Colon (tissue), 2 donors: ENCODE measurements around the gene PCDH9.
"Not testable (repeated sequence)": the region's sequence is repeated elsewhere in the genome, so short reads cannot be mapped to it uniquely, and the experiment has no call there.

Experiments used
- FAIRE-seq: peaks from 2 replicates; lab custom pipeline; 2012; peaks lifted over from hg19 to GRCh38; lab: Jason Lieb, UNC
- donor health status: control.
- donor health status: control.

The PCDH9 gene

DNA sequence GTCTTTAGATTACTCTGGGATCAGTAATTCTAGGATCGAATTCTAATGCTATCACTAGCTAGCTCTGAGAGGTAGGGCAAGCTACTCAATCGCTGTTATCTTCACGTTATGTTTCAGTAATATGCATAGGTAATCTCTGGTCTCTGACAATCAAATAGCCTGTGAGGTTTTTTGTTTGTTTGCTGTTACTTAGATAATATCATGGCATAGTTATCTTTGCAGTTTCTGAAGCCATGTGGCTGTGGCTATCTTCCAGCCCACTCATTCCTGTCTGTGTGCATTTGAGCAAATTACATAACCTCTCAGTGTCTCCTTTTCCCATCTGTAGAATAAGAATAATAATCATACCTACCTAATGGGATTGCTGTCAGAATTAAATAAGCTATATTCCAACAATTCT lies 330.2 kb downstream of the PCDH9 start:
- FAIRE-seq: no peak

DNA sequence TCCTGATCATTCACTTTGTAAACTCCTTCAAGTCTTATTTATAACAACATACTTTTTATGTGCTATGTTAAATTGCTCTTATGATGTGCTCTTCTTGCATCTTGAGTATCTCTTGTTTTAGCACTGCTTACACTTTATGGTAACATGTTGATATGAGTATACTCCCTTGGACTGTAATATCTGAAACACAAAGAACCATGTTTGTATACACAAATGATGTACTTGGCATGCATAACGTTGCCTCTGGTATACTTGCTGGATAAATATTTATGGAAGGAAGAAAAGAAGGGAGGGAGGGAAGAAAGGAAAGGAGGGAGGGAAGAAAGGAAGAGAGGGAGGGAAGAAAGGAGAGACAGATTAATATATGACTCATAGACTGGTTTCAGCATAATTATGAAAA lies 333.2 kb downstream of the PCDH9 start:
- no peak for FAIRE-seq

GRCh38 chr13:66895780-66896179 lies 334.4 kb downstream of the PCDH9 start:
- no peak for FAIRE-seq

DNA sequence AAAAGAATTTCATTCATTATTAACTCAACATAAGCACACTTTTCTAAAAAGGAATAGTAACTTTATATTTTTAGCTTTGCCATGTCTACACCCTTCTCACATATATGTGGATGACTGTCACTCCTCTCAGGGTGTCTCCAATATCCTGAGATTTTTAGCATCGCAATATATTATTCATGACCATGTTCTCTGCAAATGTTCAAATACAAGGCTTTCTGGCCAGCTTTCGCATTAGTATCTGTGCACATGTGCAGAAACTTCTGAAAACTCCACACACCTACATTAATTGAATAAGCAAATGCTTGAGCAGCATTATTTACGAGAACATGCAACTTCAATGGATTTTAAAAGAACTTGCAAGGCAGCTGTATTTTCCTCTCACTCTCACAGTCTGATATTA lies 334.8 kb downstream of the PCDH9 start:
- FAIRE-seq: no peak

DNA sequence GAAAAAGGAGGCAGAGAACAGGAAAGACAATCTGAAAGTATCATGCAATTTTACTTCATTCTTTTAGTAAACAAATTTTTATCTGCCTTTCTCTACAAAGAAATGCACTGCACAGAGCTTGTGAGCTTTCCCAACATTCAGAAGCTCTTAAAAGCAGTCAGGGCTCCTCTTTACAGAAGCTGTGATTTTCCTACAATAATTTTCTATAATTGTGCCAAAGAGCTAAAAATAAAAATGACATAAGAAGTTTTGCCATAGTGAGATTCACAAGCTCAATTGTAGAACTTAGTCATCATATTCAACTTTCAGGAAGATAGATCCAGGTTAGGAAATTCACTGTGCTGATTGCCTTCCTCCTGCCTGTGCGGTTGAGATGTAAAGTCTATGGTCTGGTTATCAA lies 341.4 kb downstream of the PCDH9 start:
- FAIRE-seq: no peak

- no peak for FAIRE-seq
These were observed 343.0 kb downstream of the PCDH9 start for GRCh38 chr13:66887088-66887487.

DNA sequence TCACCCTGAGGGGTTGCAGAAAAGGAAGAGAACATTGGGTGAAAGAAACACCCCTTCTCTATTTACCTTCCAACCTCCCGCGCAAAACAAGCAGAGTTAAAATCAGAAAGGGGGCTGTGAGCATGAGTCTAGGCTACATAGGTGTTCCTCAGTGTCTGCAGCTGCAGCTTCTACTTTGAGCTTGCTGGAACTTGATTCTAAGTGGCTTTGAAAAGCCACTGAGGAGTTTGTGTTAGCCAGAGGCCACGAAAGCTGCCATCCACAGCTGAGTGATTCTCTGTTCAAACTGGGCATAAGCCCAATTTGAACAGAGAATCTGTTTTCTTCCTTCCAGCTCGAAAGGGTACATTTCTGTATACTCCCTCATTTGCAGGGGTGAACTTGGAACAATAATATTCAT lies 343.9 kb downstream of the PCDH9 start:
- FAIRE-seq: no peak

DNA sequence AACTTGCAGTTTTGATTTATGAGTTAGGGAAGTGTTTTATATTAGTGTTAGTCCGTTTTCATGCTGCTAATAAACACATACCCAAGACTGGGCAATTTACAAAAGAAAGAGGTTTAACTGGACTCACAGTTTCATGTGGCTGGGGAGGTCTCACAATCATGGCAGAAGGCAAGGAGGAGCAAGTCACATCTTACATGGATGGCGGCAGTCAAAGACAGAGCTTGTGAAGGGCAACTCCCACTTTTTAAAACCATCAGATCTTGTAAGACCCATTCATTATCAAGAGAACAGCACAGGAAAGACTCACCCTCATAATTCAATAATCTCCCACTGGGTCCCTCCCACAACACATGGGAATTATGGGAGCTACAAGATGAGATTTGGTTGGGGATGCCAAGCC lies 349.0 kb downstream of the PCDH9 start:
- FAIRE-seq: not testable (repeated sequence)

DNA sequence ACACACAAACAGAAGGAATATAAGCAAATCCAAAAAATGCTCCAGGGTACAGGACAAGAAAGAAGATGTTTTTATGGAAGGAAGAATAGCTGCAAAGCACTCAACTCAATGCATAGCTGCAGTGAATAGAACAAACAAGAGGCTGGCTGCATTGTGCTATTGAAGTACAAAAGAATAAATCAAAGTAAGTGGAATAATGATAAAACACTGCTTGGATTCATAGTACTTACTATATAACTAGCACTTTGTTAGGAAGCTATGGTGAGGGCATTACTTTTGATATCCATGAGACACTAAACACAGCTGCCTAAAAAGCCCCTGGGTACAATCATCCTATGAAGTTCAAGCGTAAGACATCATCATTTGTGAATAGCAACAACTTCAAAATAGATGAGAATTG lies 350.1 kb downstream of the PCDH9 start:
- FAIRE-seq: no peak

- FAIRE-seq: no peak
These were observed 354.9 kb downstream of the PCDH9 start for GRCh38 chr13:66875264-66875663.

- FAIRE-seq: no peak
These were observed 365.5 kb downstream of the PCDH9 start for GRCh38 chr13:66864627-66865026.

DNA sequence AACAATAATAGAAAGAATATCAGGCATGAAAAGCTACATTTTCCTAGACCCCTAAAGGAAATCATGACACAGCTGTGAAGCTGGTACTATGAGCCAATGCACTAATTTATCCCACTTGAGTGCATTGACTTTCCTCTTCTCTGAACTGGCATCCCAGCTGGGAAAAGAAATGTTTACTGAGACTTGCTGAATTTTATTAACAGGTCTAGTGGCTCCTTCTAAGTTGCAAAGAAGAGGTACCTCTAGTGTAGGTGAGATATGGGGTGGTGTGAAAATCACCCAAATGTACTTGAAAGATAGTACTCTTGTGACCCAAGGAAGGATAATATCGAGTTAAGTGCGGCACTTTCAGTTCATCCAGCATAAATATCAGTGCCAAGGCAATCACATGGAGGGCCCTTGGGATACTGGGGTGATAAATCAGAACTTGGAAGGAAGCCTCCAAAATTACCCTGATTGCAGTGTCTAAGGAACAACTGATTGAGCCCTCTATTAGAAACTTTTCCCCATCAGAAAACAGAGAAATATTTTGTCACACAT lies 369.2 kb downstream of the PCDH9 start:
- FAIRE-seq: no peak

GRCh38 chr13:66859934-66860877 lies 369.9 kb downstream of the PCDH9 start:
- FAIRE-seq: no peak

- no peak for FAIRE-seq
These were observed 371.1 kb downstream of the PCDH9 start for GRCh38 chr13:66859078-66859477.

DNA sequence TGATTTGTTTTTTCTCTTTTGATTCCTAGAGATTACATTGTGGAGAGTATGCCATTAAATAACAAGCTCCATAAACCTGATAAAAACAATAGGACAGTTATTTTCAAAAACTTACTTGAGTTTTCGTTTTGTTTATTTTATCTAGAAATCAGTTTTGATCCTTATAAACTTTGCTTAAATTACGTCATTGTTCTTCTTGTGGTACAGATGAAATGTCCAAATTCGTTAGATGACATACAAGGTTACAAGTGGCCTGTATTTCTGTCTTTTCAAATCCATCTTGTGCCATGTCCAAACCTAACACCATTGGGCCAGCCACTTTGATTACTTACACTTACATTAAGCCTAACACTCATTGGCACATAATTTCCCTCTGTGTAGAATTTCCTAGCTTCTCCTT lies 372.0 kb downstream of the PCDH9 start:
- FAIRE-seq: no peak

- FAIRE-seq: no peak
These were observed 375.0 kb downstream of the PCDH9 start for GRCh38 chr13:66855131-66855530.

DNA sequence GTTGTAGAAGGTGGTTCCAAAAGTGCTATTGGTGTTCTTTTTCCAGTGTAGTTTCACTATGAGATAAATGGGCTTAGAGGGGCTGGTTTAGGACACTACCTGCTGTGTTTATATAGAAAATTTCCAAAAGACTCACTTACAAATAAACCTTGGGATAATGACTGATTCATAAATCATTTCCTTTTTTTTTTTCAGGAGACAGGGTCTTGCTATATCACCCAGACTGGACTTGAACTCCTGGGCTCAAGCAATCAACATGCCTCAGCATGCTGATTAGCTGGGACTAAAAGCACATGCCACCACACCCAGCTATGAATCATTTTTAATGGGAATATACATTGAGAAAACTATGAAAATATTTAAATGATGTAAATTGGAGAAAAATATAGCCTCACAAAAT lies 376.6 kb downstream of the PCDH9 start:
- FAIRE-seq: no peak

GRCh38 chr13:66849706-66850105 lies 380.4 kb downstream of the PCDH9 start:
- FAIRE-seq: no peak

DNA sequence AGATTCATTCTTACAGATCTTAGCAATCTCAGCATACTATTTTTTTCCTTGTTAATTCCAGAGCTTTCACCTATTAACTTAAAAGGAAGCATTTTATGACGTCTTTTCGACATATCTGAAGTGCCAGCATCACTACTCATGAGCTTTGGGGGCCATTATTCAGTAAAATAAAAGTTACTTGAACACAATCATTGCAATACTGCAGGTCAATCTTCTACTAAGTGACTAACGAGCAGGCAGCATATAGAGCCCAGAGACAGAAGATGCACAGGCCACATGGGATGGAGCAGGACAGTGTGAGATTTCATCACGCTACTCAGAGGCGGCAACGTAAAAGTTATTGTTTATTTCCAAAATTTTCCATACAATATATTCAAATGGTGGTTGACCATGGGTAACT lies 382.6 kb downstream of the PCDH9 start:
- FAIRE-seq: no peak

DNA sequence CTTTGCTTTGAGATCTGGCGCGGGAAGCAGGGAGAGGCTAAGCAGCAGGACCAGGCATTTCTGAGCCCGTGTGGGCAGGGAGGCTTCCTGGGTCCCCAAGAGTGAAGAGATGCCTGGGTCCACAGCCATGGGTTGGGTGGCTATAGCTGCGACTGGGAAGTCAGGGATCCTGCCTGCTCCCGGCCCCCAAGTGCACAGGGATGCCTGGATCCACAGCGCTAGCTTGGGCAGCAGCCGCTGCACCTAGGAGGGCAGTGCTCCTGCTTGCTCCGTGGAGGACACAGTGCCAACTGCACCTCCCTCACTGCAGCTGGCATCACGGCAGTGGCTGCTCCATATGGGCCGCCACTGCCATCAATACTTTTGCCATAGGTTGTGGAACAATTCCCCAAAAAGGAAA lies 384.7 kb downstream of the PCDH9 start:
- FAIRE-seq: no peak

- FAIRE-seq: no peak
These were observed 385.2 kb downstream of the PCDH9 start for GRCh38 chr13:66844933-66845332.

- no peak for FAIRE-seq
These were observed 387.4 kb downstream of the PCDH9 start for GRCh38 chr13:66842766-66843165.

DNA sequence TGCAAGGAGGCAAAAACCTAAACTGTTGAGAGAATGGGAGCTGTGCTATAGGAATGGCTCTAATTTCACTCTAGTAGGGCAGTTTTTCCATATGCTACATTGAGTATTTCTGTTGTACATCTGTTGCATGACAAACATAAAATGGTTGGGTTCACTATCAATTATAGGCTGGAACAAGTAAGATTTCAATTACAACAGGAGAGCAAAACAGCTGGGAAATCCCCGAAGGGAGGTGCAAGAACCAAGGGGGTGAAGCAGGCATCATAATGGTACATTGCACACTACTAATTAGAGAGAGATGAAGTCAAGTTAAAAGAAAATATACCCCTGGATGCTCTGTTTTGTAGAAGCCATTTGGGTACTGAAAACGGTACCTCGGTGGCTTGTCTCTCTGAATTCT lies 389.5 kb downstream of the PCDH9 start:
- no peak for FAIRE-seq

- FAIRE-seq: no peak
These were observed 392.9 kb downstream of the PCDH9 start for GRCh38 chr13:66837246-66837645.
